OCI-LY7 (cell line): ENCODE data around the gene TPBG.

ENCODE experiments used
- CTCF ChIP-seq: fragments of 200-600 bp; sonication (generic); conservative IDR thresholded peaks from 2 replicates; pipeline ENCODE4 v1.5.1; 2014; ENCODE audit warnings: mild to moderate bottlenecking, antibody characterized with exemption, low read length, moderate library complexity, mixed read lengths
- EZH2phosphoT487 ChIP-seq: fragments of 200-600 bp; sonication (generic); IDR thresholded peaks from 2 replicates; pipeline ENCODE4 v1.6.1; 2018; ENCODE audit warnings: low read depth, borderline replicate concordance, mild to moderate bottlenecking, mixed run types, antibody characterized with exemption, low read length, moderate library complexity, mixed read lengths

GRCh38 chr6:82396964-82397751 is 33.5 kb downstream of the TPBG start:
- TF ChIP-seq EZH2phosphoT487 (no peak), CTCF (no peak)
